Subcutaneous abdominal adipose tissue (tissue), 5 donors: Measurements from ENCODE around the gene GHRHR.

Experiments used
- H3K27ac ChIP-seq: one replicate; pipeline ENCODE4 v1.7.0; 2013; ENCODE audit warnings: low read depth, mild to moderate bottlenecking, inconsistent platforms, low read length, moderate library complexity
- H3K27me3 ChIP-seq, 5 donors: one replicate each; pipeline ENCODE4 v1.7.0; 2013; ENCODE audit warnings: low read length in 5 of 5, inconsistent platforms in 1 of 5; ENCODE audit not compliant: control insufficient read depth in 5 of 5, insufficient read depth in 4 of 5
- H3K36me3 ChIP-seq, 5 donors: one replicate each; pipeline ENCODE4 v1.7.0; 2013; ENCODE audit warnings: low read length in 5 of 5; ENCODE audit not compliant: control insufficient read depth in 5 of 5, insufficient read depth in 5 of 5
- H3K4me1 ChIP-seq, 5 donors: one replicate each; pipeline ENCODE4 v1.7.0; 2013; ENCODE audit warnings: low read length in 5 of 5, mild to moderate bottlenecking in 3 of 5, moderate library complexity in 1 of 5; ENCODE audit not compliant: control insufficient read depth in 5 of 5, insufficient read depth in 5 of 5
- H3K4me3 ChIP-seq, 5 donors: one replicate each; pipeline ENCODE4 v1.7.0; 2013; ENCODE audit warnings: low read length in 5 of 5, low read depth in 1 of 5
- H3K9ac ChIP-seq, 5 donors: one replicate each; pipeline ENCODE4 v1.7.0; 2013; ENCODE audit warnings: low read length in 5 of 5, mild to moderate bottlenecking in 4 of 5, moderate library complexity in 3 of 5
- H3K9me3 ChIP-seq, 5 donors: one replicate each; pipeline ENCODE4 v1.7.0; 2013; ENCODE audit warnings: low read length in 5 of 5; ENCODE audit not compliant: control insufficient read depth in 5 of 5
- donor health status: healthy.
- donor health status: healthy.
- donor health status: healthy.
- donor health status: healthy.
- donor health status: healthy.

Gene GHRHR

GRCh38 chr7:30934225-30934624, 29.5 kb upstream of the GHRHR start:
- Histone ChIP-seq H3K36me3 (no peaks in the 10 kb centered on the region), H3K4me1 (peaks cover 2 to 34% (median 14%) of the 10 kb centered on the region in 5 donors), H3K27me3 (peaks cover 0 to 2% (median 0%) of the 10 kb centered on the region in 5 donors), H3K9ac (no peak overlapping the region), H3K9me3 (no peaks in the 10 kb centered on the region), H3K27ac (no peak overlapping the region), H3K4me3 (no peak overlapping the region)

GRCh38 chr7:30934732-30935568, 28.8 kb upstream of the GHRHR start:
- H3K4me1 ChIP-seq = peaks cover 2 to 34% (median 14%) of the 10 kb centered on the region in 5 donors
- H3K27me3 ChIP-seq = peaks cover 0 to 2% (median 0%) of the 10 kb centered on the region in 5 donors
- H3K4me3 ChIP-seq = no peak overlapping the region
- H3K27ac ChIP-seq = no peak overlapping the region
- no peaks in the 10 kb centered on the region for H3K9me3 ChIP-seq
- no peak overlapping the region for H3K9ac ChIP-seq
- H3K36me3 ChIP-seq = no peaks in the 10 kb centered on the region

- no peak overlapping the region for H3K9ac ChIP-seq
- no peaks in the 10 kb centered on the region for H3K9me3 ChIP-seq
- peaks cover 2 to 32% (median 14%) of the 10 kb centered on the region in 5 donors for H3K4me1 ChIP-seq
- peaks cover 0 to 2% (median 0%) of the 10 kb centered on the region in 5 donors for H3K27me3 ChIP-seq
- no peak overlapping the region for H3K27ac ChIP-seq
- H3K36me3 ChIP-seq = no peaks in the 10 kb centered on the region
- H3K4me3 ChIP-seq = no peak overlapping the region
These were observed 28.2 kb upstream of the GHRHR start for GRCh38 chr7:30935569-30935877.

- Histone ChIP-seq H3K4me1 (peaks cover 2 to 22% (median 8%) of the 10 kb centered on the region in 5 donors), H3K27ac (no peak overlapping the region), H3K27me3 (peaks cover 0 to 2% (median 0%) of the 10 kb centered on the region in 5 donors), H3K9me3 (no peaks in the 10 kb centered on the region), H3K4me3 (no peak overlapping the region), H3K9ac (no peak overlapping the region), H3K36me3 (no peaks in the 10 kb centered on the region)
These were observed 27.0 kb upstream of the GHRHR start for GRCh38 chr7:30936650-30937245.

GRCh38 chr7:30937416-30937815, 26.3 kb upstream of the GHRHR start:
- H3K4me1 ChIP-seq = peaks cover 2 to 18% (median 5%) of the 10 kb centered on the region in 5 donors
- peaks cover 0 to 2% (median 0%) of the 10 kb centered on the region in 5 donors for H3K27me3 ChIP-seq
- H3K9me3 ChIP-seq = no peaks in the 10 kb centered on the region
- no peak overlapping the region for H3K4me3 ChIP-seq
- H3K36me3 ChIP-seq = no peaks in the 10 kb centered on the region
- H3K9ac ChIP-seq = no peak overlapping the region
- H3K27ac ChIP-seq = no peak overlapping the region

- no peak overlapping the region for H3K9ac ChIP-seq
- H3K27me3 ChIP-seq = peaks cover 0 to 2% (median 0%) of the 10 kb centered on the region in 5 donors
- no peaks in the 10 kb centered on the region for H3K36me3 ChIP-seq
- no peaks in the 10 kb centered on the region for H3K9me3 ChIP-seq
- H3K27ac ChIP-seq = no peak overlapping the region
- H3K4me1 ChIP-seq = peaks cover 2 to 18% (median 5%) of the 10 kb centered on the region in 5 donors
- peak overlapping the region in 4 of 5 donors; percentile 29 to 44 (median 42) for H3K4me3 ChIP-seq
These were observed 25.1 kb upstream of the GHRHR start for GRCh38 chr7:30938435-30939316.

- peaks cover 0 to 2% (median 0%) of the 10 kb centered on the region in 5 donors for H3K27me3 ChIP-seq
- H3K27ac ChIP-seq = no peak overlapping the region
- peaks cover 0 to 4% (median 0%) of the 10 kb centered on the region in 5 donors for H3K9me3 ChIP-seq
- no peak overlapping the region for H3K9ac ChIP-seq
- H3K4me1 ChIP-seq = peaks cover 2 to 5% (median 5%) of the 10 kb centered on the region in 5 donors
- H3K4me3 ChIP-seq = no peak overlapping the region
- no peaks in the 10 kb centered on the region for H3K36me3 ChIP-seq
These were observed 22.0 kb upstream of the GHRHR start for GRCh38 chr7:30941582-30942323.

- Histone ChIP-seq H3K27me3 (no peaks in the 10 kb centered on the region), H3K9me3 (no peaks in the 10 kb centered on the region), H3K4me3 (no peak overlapping the region), H3K4me1 (no peaks in the 10 kb centered on the region), H3K36me3 (no peaks in the 10 kb centered on the region), H3K9ac (no peak overlapping the region), H3K27ac (no peak overlapping the region)
These were observed 13.6 kb upstream of the GHRHR start for GRCh38 chr7:30950197-30950596.

GRCh38 chr7:30954914-30955313, 8.8 kb upstream of the GHRHR start:
- no peaks in the 10 kb centered on the region for H3K36me3 ChIP-seq
- no peak overlapping the region for H3K9ac ChIP-seq
- H3K27ac ChIP-seq = no peak overlapping the region
- peaks cover 0 to 8% (median 0%) of the 10 kb centered on the region in 5 donors for H3K9me3 ChIP-seq
- no peak overlapping the region for H3K4me3 ChIP-seq
- no peaks in the 10 kb centered on the region for H3K27me3 ChIP-seq
- no peaks in the 10 kb centered on the region for H3K4me1 ChIP-seq
